ENCODE results near the gene SDK2. TPM values are rescaled to one million over a fixed set of nuclear protein-coding genes. Genes with fewer than 3 reads are reported as not detected.

SDK2 gene
- total RNA-seq, 1 donor from 2014 or later, result 1.4 TPM

DNA sequence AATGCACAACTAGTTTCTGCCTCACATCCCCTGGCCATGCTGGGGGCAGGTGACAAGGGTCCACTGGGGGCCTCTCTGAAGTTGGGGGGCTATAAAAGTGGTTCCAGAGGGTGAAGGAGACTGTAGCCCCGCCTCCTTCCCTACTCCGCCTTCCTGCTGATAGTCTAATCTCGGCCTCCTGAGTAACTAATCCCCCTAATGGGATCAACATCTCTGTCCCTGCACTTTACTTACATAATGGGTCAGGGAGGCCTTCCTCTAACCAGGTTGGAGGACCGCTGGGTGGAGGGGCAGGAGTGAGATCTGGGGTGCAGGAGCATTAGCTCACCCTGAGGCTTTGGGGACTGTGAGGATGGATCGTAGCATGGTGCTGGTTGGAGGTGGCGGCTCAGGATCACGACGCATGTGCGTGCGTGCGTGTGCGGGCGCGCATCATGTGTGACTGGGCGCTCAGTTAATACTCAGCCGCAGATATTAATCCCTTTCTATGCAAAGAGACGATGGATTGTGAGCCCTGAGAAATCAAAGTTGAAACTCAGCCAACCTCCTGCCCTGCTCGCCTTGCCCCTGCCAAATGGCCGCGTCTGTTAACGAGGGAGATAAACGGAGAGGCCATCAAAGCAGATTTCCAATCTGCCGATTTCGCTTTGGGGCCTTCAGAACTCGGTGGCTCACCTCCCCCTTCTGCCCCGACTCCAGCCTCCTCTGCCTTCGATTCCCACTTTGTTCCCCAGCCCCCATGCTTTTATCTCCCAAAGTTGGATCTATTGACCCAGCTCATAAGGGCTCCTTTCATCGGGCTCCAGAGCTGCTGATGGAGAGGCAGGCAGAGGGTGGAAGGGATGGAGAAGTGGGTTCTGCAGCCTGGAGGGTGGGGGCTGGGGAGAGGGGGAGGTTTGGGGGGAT lies 107.3 kb downstream of the SDK2 start:
- TF ChIP-seq, protein P1, sequence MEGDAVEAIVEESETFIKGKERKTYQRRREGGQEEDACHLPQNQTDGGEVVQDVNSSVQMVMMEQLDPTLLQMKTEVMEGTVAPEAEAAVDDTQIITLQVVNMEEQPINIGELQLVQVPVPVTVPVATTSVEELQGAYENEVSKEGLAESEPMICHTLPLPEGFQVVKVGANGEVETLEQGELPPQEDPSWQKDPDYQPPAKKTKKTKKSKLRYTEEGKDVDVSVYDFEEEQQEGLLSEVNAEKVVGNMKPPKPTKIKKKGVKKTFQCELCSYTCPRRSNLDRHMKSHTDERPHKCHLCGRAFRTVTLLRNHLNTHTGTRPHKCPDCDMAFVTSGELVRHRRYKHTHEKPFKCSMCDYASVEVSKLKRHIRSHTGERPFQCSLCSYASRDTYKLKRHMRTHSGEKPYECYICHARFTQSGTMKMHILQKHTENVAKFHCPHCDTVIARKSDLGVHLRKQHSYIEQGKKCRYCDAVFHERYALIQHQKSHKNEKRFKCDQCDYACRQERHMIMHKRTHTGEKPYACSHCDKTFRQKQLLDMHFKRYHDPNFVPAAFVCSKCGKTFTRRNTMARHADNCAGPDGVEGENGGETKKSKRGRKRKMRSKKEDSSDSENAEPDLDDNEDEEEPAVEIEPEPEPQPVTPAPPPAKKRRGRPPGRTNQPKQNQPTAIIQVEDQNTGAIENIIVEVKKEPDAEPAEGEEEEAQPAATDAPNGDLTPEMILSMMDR (IDR thresholded peaks at IDR 0.05), result no peak
- no peak overlapping the region for H3K4me3 ChIP-seq
- H3K4me1 ChIP-seq, result no peaks in the 10 kb centered on the region
- DNase-seq (no peak), ATAC-seq (no peak)
- H3K27me3 ChIP-seq (ENCODE audit: low read depth), result no peaks in the 10 kb centered on the region
- no peaks in the 10 kb centered on the region for H3K36me3 ChIP-seq
- intact Hi-C loops (cut with DNase I), result no loop called here
- H3K27ac ChIP-seq, result no peak overlapping the region
- no peaks in the 10 kb centered on the region for H3K9me3 ChIP-seq

DNA sequence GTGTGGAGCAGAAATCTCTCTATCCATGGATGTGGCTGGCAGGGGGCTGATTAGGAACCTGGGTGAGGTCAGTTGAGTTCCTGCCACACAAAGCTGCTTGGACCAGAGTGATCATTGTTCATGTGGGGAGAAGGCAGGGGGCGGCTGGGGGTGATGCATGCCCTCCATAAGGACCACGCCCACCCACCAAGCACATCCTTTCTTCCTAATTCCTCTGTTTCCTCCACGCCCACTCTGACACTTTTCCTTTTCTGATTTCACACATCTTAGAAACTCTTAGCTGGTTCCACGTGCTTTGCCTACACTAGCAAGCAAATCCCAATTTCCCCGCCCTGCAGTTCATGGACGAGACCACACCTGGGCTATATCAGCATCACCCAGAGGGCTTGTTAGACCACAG lies 108.5 kb downstream of the SDK2 start:
- H3K4me1 ChIP-seq, result no peaks in the 10 kb centered on the region
- H3K4me3 ChIP-seq, result no peak overlapping the region
- intact Hi-C loops (cut with DNase I), result no loop called here
- H3K27ac ChIP-seq, result no peak overlapping the region
- ATAC-seq, result no peak
- H3K36me3 ChIP-seq, result no peaks in the 10 kb centered on the region
- TF ChIP-seq, protein P1 (IDR thresholded peaks at IDR 0.05), result no peak
- H3K27me3 ChIP-seq (ENCODE audit: low read depth), result no peaks in the 10 kb centered on the region
- H3K9me3 ChIP-seq, result no peaks in the 10 kb centered on the region
- DNase-seq, result no peak

DNA sequence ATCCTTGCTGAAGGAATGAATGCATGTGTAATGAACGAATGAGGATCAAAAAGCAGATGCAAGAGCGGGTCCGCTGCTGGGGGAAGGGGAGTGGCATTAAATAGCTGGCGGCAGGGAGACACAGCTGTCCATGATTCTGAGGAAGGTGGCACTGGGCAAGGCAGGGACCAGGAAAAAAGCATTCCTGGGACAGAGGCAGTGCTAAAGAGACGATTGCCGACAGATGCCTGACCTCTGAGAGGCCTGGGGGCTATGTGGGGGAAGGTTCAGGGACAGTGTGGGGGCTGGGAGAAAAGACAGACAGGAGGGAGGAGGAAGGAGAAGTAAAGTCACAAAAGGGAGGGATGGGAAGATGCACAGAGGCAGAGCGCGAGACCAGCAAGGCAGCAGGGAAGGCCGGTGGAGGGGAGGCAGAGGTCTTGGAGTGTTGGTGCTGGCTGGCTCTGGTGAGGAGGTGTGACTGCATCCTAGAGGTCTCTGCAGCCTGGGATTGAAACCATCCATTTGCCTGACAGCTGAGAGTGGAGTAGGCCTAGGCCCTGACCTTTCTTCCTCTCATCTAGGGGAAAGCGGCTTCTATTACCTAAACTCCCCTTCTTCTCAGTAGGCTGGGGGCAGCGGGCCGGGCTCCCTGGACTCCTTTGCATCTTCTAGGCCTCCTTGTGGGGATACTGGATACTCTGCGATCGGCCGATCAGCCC lies 109.9 kb downstream of the SDK2 start:
- no peaks in the 10 kb centered on the region for H3K4me1 ChIP-seq
- intact Hi-C loops (cut with DNase I), result no loop called here
- H3K4me3 ChIP-seq, result no peak overlapping the region
- no peak for ATAC-seq
- H3K36me3 ChIP-seq, result no peaks in the 10 kb centered on the region
- no peak for DNase-seq
- H3K27ac ChIP-seq, result no peak overlapping the region
- TF ChIP-seq, protein P1 (IDR thresholded peaks at IDR 0.05), result no peak
- H3K9me3 ChIP-seq, result no peaks in the 10 kb centered on the region
- no peaks in the 10 kb centered on the region for H3K27me3 ChIP-seq (ENCODE audit: low read depth)

DNA sequence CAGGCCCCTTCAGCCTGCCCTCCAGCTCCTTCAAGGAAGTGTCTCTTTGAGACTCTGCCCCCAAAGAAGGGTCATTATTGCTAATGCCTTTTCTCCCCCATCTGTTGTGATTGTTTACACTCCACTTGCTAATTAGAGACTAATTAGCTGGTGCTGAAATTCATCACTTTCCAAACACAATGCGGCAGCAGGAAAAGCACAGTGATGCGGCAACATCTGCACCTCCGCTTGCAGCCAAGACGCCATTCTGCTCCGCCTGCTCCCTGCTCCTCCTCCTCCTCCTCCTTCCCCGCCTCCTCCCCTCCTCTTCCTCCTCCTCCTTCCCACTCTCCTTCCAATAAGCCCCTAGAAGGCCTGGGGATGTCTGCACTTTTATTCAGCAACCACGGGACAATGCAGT lies 110.5 kb downstream of the SDK2 start:
- ATAC-seq (no peak), DNase-seq (no peak)
- TF ChIP-seq, protein P1 (IDR thresholded peaks at IDR 0.05), result no peak
- no peak overlapping the region for H3K27ac ChIP-seq
- H3K36me3 ChIP-seq, result no peaks in the 10 kb centered on the region
- intact Hi-C loops (cut with DNase I), result no loop called here
- no peaks in the 10 kb centered on the region for H3K9me3 ChIP-seq
- H3K27me3 ChIP-seq (ENCODE audit: low read depth), result no peaks in the 10 kb centered on the region
- H3K4me1 ChIP-seq, result no peaks in the 10 kb centered on the region
- no peak overlapping the region for H3K4me3 ChIP-seq

DNA sequence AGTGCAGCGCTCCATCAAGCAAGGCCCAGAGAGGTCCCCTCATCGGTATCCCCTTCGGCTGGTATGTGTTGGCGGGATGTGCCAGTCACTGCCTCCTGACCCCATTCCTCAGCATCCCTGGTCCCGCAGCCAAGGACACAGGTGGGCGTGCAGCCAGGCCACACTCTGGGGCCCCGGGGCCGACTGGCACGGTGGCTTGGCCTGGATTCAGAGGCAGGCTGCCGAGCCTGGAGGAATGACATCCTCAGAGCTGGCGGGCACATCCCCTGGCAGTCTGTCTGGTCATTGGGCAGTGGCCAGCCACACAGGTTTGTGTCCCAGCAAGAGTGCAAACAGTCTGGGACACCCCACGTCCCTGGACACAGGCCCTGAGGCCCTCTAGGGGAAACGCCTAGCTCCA lies 111.1 kb downstream of the SDK2 start:
- TF ChIP-seq, protein P1 (IDR thresholded peaks at IDR 0.05), result no peak
- no peaks in the 10 kb centered on the region for H3K36me3 ChIP-seq
- no peak overlapping the region for H3K27ac ChIP-seq
- ATAC-seq (no peak), DNase-seq (no peak)
- no peaks in the 10 kb centered on the region for H3K9me3 ChIP-seq
- no peak overlapping the region for H3K4me3 ChIP-seq
- intact Hi-C loops (cut with DNase I), result no loop called here
- no peaks in the 10 kb centered on the region for H3K27me3 ChIP-seq (ENCODE audit: low read depth)
- no peaks in the 10 kb centered on the region for H3K4me1 ChIP-seq
